Measurements from ENCODE around the gene P2RY12.

DNA sequence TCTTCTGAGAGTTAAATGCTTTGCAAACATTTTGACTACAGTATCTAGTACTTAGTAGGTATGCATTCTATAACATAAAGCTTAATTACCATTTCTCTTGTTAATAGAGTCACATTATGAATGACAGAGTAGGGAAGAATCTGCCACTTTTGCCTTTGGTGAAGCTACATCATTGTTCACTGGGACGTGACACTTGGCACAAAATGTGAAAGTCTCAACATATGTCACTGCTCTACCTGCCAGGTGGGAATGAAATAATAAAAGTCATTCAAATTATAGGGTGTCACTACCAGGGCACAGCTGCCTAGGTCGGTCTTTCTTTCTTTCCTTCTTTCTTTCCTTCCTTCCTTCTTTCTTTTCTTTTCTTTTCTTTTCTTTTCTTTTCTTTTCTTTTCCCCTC, 85.5 kb downstream of the P2RY12 start:
- TF ChIP-seq CTCF (IDR thresholded peaks at IDR 0.05 in 4 of 5, conservative IDR thresholded peaks at IDR 0.05 in 1 of 5) (no peak), POLR2A (IDR thresholded peaks at IDR 0.05) (no peak)
